Measurements from ENCODE around the gene PPCS. TPM values are rescaled to one million over a fixed set of nuclear protein-coding genes. Genes with fewer than 3 reads are reported as not detected.
"Not testable (repeated sequence)": the region's sequence is repeated elsewhere in the genome, so short reads cannot be mapped to it uniquely, and the experiment has no call there.

Gene PPCS
- total RNA-seq, 1 experiment from 2014 or later, result 35.1 TPM

- TF ChIP-seq, protein P1, sequence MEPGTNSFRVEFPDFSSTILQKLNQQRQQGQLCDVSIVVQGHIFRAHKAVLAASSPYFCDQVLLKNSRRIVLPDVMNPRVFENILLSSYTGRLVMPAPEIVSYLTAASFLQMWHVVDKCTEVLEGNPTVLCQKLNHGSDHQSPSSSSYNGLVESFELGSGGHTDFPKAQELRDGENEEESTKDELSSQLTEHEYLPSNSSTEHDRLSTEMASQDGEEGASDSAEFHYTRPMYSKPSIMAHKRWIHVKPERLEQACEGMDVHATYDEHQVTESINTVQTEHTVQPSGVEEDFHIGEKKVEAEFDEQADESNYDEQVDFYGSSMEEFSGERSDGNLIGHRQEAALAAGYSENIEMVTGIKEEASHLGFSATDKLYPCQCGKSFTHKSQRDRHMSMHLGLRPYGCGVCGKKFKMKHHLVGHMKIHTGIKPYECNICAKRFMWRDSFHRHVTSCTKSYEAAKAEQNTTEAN (CRISPR knock-in tag; IDR thresholded peaks at IDR 0.05), result no peak
- TF ChIP-seq, protein P2, sequence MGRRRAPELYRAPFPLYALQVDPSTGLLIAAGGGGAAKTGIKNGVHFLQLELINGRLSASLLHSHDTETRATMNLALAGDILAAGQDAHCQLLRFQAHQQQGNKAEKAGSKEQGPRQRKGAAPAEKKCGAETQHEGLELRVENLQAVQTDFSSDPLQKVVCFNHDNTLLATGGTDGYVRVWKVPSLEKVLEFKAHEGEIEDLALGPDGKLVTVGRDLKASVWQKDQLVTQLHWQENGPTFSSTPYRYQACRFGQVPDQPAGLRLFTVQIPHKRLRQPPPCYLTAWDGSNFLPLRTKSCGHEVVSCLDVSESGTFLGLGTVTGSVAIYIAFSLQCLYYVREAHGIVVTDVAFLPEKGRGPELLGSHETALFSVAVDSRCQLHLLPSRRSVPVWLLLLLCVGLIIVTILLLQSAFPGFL (CRISPR knock-in tag; IDR thresholded peaks at IDR 0.05; ENCODE audit: borderline replicate concordance), result no peak
- TF ChIP-seq FOXP1 (CRISPR knock-in tag; IDR thresholded peaks at IDR 0.05; ENCODE audit: borderline replicate concordance), result no peak
Observed at GRCh38 chr1:42463921-42464320, 7.6 kb downstream of the PPCS start (continued).

DNA sequence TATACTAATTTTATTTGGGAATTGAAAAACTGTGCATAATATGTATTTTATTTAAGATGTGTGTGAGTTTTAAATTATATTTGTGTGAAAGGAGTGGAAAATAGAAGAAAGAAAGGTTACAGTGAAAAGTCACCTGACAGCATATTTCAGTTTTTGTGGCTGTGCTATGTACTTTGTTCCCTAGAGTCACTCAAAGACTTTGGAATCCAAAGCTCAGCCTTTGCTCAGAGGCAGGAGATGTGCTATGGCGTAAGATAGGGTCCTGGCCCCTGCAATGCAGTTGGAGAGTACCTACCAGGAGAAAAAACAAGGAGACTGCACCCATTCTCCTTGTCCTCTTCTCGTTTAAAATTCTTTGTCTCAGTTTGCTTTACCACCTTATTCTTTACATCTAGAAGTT is 9.7 kb downstream of the PPCS start:
- Mint-ChIP-seq H3K4me1 (peaks cover 16% of the 10 kb centered on the region), H3K4me3 (no peak overlapping the region), H3K9me3 (no peaks in the 10 kb centered on the region), H3K27me3 (ENCODE audit: low read depth) (peaks cover 21% of the 10 kb centered on the region), H3K36me3 (no peaks in the 10 kb centered on the region), H3K27ac (no peak overlapping the region)
- CTCF ChIA-PET, result no interaction called here
- POLR2A ChIA-PET, result no interaction called here
- no peak for ATAC-seq
- TF ChIP-seq SMAD4 (CRISPR knock-in tag; IDR thresholded peaks at IDR 0.05), result no peak
- no peak for TF ChIP-seq ATF1 (CRISPR knock-in tag; IDR thresholded peaks at IDR 0.05)
- TF ChIP-seq, protein P3, sequence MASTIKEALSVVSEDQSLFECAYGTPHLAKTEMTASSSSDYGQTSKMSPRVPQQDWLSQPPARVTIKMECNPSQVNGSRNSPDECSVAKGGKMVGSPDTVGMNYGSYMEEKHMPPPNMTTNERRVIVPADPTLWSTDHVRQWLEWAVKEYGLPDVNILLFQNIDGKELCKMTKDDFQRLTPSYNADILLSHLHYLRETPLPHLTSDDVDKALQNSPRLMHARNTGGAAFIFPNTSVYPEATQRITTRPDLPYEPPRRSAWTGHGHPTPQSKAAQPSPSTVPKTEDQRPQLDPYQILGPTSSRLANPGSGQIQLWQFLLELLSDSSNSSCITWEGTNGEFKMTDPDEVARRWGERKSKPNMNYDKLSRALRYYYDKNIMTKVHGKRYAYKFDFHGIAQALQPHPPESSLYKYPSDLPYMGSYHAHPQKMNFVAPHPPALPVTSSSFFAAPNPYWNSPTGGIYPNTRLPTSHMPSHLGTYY (CRISPR knock-in tag; IDR thresholded peaks at IDR 0.05), result no peak
- no peak for TF ChIP-seq CDX4 (CRISPR knock-in tag; IDR thresholded peaks at IDR 0.05; ENCODE audit: borderline replicate concordance)
- no peak for DNase-seq (ENCODE audit: low spot score)

DNA sequence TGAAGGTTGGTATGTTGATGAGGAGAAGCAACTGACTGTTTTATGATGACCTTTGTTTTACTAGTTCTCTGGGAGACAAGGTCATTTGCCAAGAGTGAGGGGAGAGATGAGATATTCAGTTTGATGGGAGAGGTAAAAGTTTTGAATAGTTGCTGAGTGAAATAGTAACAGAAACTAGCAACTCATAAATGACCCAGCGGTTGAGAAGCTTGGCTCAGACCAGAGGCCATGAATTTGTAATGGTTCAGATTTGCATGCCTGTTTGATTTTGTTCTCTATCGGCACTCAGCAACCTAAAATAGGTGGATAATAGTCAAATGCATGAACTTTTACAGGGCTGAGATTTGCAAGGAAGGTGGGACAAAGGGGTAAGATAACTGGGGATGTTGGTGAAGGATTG is 13.4 kb downstream of the PPCS start:
- Mint-ChIP-seq H3K36me3 (no peaks in the 10 kb centered on the region), H3K27ac (no peak overlapping the region), H3K9me3 (no peaks in the 10 kb centered on the region), H3K4me1 (no peaks in the 10 kb centered on the region), H3K27me3 (ENCODE audit: low read depth) (peaks cover 12% of the 10 kb centered on the region), H3K4me3 (no peak overlapping the region)
- no peak for DNase-seq (ENCODE audit: low spot score)
- TF ChIP-seq AFF4 (CRISPR knock-in tag; IDR thresholded peaks at IDR 0.05; ENCODE audit: borderline replicate concordance), result no peak
- TF ChIP-seq, protein P4, sequence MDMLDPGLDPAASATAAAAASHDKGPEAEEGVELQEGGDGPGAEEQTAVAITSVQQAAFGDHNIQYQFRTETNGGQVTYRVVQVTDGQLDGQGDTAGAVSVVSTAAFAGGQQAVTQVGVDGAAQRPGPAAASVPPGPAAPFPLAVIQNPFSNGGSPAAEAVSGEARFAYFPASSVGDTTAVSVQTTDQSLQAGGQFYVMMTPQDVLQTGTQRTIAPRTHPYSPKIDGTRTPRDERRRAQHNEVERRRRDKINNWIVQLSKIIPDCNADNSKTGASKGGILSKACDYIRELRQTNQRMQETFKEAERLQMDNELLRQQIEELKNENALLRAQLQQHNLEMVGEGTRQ (CRISPR knock-in tag; IDR thresholded peaks at IDR 0.05), result no peak
- ATAC-seq, result no peak
- POLR2A ChIA-PET, result no interaction called here
- CTCF ChIA-PET, result no interaction called here

DNA sequence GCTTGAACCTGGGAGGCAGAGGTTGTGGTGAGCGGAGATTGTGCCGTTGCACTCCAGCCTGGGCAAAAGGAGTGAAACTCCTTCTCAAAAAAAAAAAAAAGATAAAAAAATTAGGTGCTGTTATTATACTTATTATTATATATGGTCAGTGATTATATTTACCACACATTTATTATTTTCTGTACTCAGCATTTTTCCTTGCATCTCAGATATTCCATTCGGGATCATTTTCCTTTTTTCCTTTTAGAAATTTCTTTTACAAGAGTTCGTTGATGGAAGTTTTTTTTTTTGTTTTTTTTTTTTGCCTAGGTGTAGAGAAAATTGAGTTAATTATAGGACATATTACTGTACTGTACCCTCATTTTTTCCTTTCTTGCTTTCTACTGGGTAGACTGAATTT is 20.3 kb downstream of the PPCS start:
- no peak for TF ChIP-seq ZNF138 (CRISPR knock-in tag; conservative IDR thresholded peaks at IDR 0.05)
- no peak for TF ChIP-seq TEAD4 (CRISPR knock-in tag; IDR thresholded peaks at IDR 0.05)
- CTCF ChIA-PET, result no interaction called here
- H3K27me3 Mint-ChIP-seq (ENCODE audit: low read depth), result no peaks in the 10 kb centered on the region
- no peak for ATAC-seq
- no peak overlapping the region for H3K4me3 Mint-ChIP-seq
- H3K36me3 Mint-ChIP-seq, result no peaks in the 10 kb centered on the region
- no peaks in the 10 kb centered on the region for H3K9me3 Mint-ChIP-seq
- DNase-seq (ENCODE audit: low spot score), result no peak
- POLR2A ChIA-PET, result no interaction called here
- H3K27ac Mint-ChIP-seq, result no peak overlapping the region
- H3K4me1 Mint-ChIP-seq, result 0 out of 2 replicates have a peak, but pooled peaks cover 2% of the 10 kb centered on the region

DNA sequence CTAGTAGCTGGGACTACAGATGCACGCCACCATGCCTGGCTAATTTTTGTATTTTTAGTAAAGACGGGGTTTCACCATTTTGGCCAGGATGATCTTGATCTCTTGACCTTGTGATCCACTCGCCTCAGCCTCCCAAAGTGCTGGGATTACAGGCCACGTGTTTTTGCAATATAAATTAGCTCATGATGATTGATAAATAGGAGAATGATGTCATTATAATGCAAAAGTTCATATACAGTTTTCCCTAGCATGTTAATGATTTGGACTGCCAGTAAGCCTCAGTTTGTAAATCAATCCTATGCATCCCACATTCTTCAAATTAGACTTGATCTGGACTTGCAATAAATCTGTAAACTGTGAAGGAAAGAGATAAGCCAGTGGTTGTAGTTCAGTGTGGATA is 21.0 kb downstream of the PPCS start:
- DNase-seq (ENCODE audit: low spot score); CTCF ChIA-PET; H3K9me3 Mint-ChIP-seq; H3K4me3 Mint-ChIP-seq; H3K4me1 Mint-ChIP-seq; H3K27ac Mint-ChIP-seq; ATAC-seq; H3K36me3 Mint-ChIP-seq; POLR2A ChIA-PET; H3K27me3 Mint-ChIP-seq (ENCODE audit: low read depth): not testable (repeated sequence)

Measured in WTC11 (cell line).